Trophoblast cell (in vitro differentiated cells and primary cell): Measurements from ENCODE around the gene ABCF2.
A peak's percentile ranks its signal among the peaks of the same experiment; 100 is the strongest.

Experiments
- DNase-seq, 2 donors: peaks; one replicate each; pipeline ENCODE4 v3.0.0-alpha.2; 2016
- H2AFZ ChIP-seq: 2 replicates; pipeline ENCODE4 v1.6.1; 2013; ENCODE audit warnings: low read length, moderate library complexity, mild to moderate bottlenecking; ENCODE audit not compliant: insufficient read depth, poor library complexity
- H2AK5ac ChIP-seq: 2 replicates; pipeline ENCODE4 v1.6.1; 2013; ENCODE audit warnings: mild to moderate bottlenecking, low read length
- H2BK120ac ChIP-seq: 2 replicates; pipeline ENCODE4 v1.6.1; 2013; ENCODE audit warnings: low read length, mild to moderate bottlenecking, moderate library complexity; ENCODE audit not compliant: insufficient read depth, poor library complexity
- H2BK12ac ChIP-seq: 2 replicates; pipeline ENCODE4 v1.6.1; 2013; ENCODE audit warnings: mild to moderate bottlenecking, low read length, moderate library complexity
- H2BK5ac ChIP-seq: 2 replicates; pipeline ENCODE4 v1.6.1; 2013; ENCODE audit warnings: low read length, low read depth, moderate library complexity, mild to moderate bottlenecking; ENCODE audit not compliant: poor library complexity
- H3K14ac ChIP-seq: 2 replicates; pipeline ENCODE4 v1.6.1; 2013; ENCODE audit warnings: mild to moderate bottlenecking, low read length
- H3K18ac ChIP-seq: 2 replicates; pipeline ENCODE4 v1.6.1; 2013; ENCODE audit warnings: mild to moderate bottlenecking, low read length
- H3K23ac ChIP-seq: 2 replicates; pipeline ENCODE4 v1.6.1; 2013; ENCODE audit warnings: low read length
- H3K27ac ChIP-seq: 2 replicates; pipeline ENCODE4 v1.5.1; 2013; ENCODE audit warnings: low read depth, mild to moderate bottlenecking, inconsistent platforms, low read length, moderate library complexity
- H3K27me3 ChIP-seq: 2 replicates; pipeline ENCODE4 v1.6.1; 2013; ENCODE audit warnings: inconsistent platforms, mild to moderate bottlenecking, low read length, moderate library complexity; ENCODE audit not compliant: insufficient read depth
- H3K36me3 ChIP-seq, 2 experiments: 1 replicate in 1 of 2; 2 replicates in 1 of 2; pipeline ENCODE4 v1.6.1; 2013; ENCODE audit warnings: low read length in 2 of 2, mild to moderate bottlenecking in 2 of 2, moderate library complexity in 1 of 2; ENCODE audit not compliant: insufficient read depth in 2 of 2, control insufficient read depth in 1 of 2
- H3K4ac ChIP-seq: 2 replicates; pipeline ENCODE4 v1.6.1; 2013; ENCODE audit warnings: low read depth, mild to moderate bottlenecking, low read length, moderate library complexity
- H3K4me1 ChIP-seq, 2 experiments: 1 replicate in 1 of 2; 2 replicates in 1 of 2; pipeline ENCODE4 v1.6.1; 2013; ENCODE audit warnings: low read length in 2 of 2, mild to moderate bottlenecking in 2 of 2, moderate library complexity in 1 of 2; ENCODE audit not compliant: insufficient read depth in 2 of 2, control insufficient read depth in 1 of 2
- H3K4me2 ChIP-seq: 2 replicates; pipeline ENCODE4 v1.6.1; 2013; ENCODE audit warnings: inconsistent platforms, mild to moderate bottlenecking, low read length, moderate library complexity
- H3K4me3 ChIP-seq: 2 replicates; pipeline ENCODE4 v1.5.1; 2013; ENCODE audit warnings: mild to moderate bottlenecking, low read depth, low read length, inconsistent platforms
- H3K79me1 ChIP-seq: one replicate; pipeline ENCODE4 v1.6.1; 2013; ENCODE audit warnings: low read length
- H3K79me2 ChIP-seq: 2 replicates; pipeline ENCODE4 v1.6.1; 2013; ENCODE audit warnings: low read length, mild to moderate bottlenecking; ENCODE audit not compliant: control insufficient read depth, insufficient read depth, poor library complexity
- H3K9ac ChIP-seq: 2 replicates; pipeline ENCODE4 v1.6.1; 2013; ENCODE audit warnings: mild to moderate bottlenecking, low read length
- H3K9me3 ChIP-seq: 2 replicates; pipeline ENCODE4 v1.6.1; 2013; ENCODE audit warnings: low read depth, mild to moderate bottlenecking, control low read depth, inconsistent platforms, low read length; ENCODE audit not compliant: insufficient read depth
- H4K12ac ChIP-seq: 2 replicates; pipeline ENCODE4 v1.6.1; 2013; ENCODE audit warnings: low read depth, mild to moderate bottlenecking, low read length, moderate library complexity
- H4K8ac ChIP-seq: 2 replicates; pipeline ENCODE4 v1.6.1; 2013; ENCODE audit warnings: low read depth, mild to moderate bottlenecking, low read length, moderate library complexity
- H4K91ac ChIP-seq: one replicate; pipeline ENCODE4 v1.6.1; 2013; ENCODE audit warnings: low read depth, mild to moderate bottlenecking, low read length, moderate library complexity
- WGBS: extraction: QIAGEN DNeasy Blood & Tissue Kit; methylation state at CpG from one replicate; pipeline ENCODE4 v1.1.7; 2013; ENCODE audit warnings: missing lambda C conversion rate; ENCODE audit not compliant: insufficient read length, insufficient coverage; ENCODE audit errors: extremely low coverage; 5-methylcytosine and 5-hydroxymethylcytosine counted together

The ABCF2 gene

DNA sequence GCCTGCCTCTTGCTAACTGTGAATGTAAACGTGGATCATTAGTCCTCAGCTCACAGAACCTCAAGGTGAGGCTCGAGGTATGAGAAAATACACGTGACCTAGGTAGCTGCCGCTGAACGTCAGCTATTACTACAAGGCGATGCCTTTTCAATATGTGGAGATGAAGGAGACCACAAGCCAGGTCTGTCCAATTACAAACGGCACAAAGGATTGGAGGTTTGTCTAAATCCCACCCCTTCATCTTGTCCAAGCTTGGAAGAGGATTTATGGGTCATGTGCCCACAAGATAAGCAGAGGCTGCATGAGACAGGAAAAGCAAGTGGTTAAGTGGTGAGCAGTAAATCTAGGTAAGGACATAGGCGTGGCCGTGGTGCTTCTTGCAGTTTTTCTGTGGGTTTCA is 20.1 kb downstream of the ABCF2 start:
- Histone ChIP-seq H2AK5ac (no peak overlapping the region), H4K91ac (no peak overlapping the region), H3K9ac (no peak overlapping the region), H3K4ac (no peak overlapping the region), H4K8ac (no peak overlapping the region), H3K14ac (no peak overlapping the region), H3K4me1 (peaks cover 0 to 2% of the 10 kb centered on the region in 2 experiments), H4K12ac (no peak overlapping the region), H3K23ac (no peak overlapping the region), H3K27ac (no peak overlapping the region), H2BK12ac (no peak overlapping the region), H3K79me1 (no peaks in the 10 kb centered on the region), H3K4me2 (no peak overlapping the region), H3K79me2 (no peaks in the 10 kb centered on the region), H2BK5ac (no peak overlapping the region), H3K4me3 (no peak overlapping the region), H3K18ac (no peak overlapping the region), H3K36me3 (no peaks in the 10 kb centered on the region), H2AFZ (no peak overlapping the region), H3K9me3 (peaks cover 2% of the 10 kb centered on the region), H3K27me3 (no peaks in the 10 kb centered on the region), H2BK120ac (no peak overlapping the region)
- DNase-seq, result no peak
- WGBS, result no CpG with 5 or more reads among the region's 9 CpGs

DNA sequence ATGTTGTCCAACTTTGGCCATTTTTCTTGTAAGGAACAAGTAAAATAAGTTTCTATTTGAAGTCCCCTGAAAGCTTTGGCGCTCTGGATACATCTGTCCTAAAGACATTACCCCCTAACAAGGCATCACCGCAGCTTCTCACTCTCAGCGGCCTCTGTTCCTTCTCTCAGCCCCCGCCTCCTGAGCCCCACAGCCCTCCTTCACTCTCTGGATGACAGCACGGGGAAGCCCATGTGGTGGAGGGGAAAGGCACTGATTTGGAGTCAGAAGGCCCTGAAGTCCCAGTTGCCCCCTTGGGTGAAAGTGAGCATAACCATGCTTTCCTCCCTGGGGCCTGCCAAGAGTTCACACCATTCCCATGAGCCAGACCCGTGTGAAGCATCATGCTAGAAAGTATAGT is 21.3 kb downstream of the ABCF2 start:
- H3K36me3 ChIP-seq, result no peaks in the 10 kb centered on the region
- H2BK12ac ChIP-seq, result no peak overlapping the region
- H3K27ac ChIP-seq, result no peak overlapping the region
- no peak overlapping the region for H4K8ac ChIP-seq
- no peak overlapping the region for H3K4me2 ChIP-seq
- no peak overlapping the region for H3K4ac ChIP-seq
- no peaks in the 10 kb centered on the region for H3K27me3 ChIP-seq
- H3K4me3 ChIP-seq, result no peak overlapping the region
- no peak overlapping the region for H2AFZ ChIP-seq
- H4K91ac ChIP-seq, result no peak overlapping the region
- H2AK5ac ChIP-seq, result no peak overlapping the region
- no peak overlapping the region for H3K18ac ChIP-seq
- no peaks in the 10 kb centered on the region for H3K79me1 ChIP-seq
- H3K79me2 ChIP-seq, result no peaks in the 10 kb centered on the region
- no peak overlapping the region for H3K23ac ChIP-seq
- no peak for DNase-seq
- H3K4me1 ChIP-seq, result peaks cover 0 to 2% of the 10 kb centered on the region in 2 experiments
- no peak overlapping the region for H3K9ac ChIP-seq
- no peak overlapping the region for H2BK5ac ChIP-seq
- peaks cover 2% of the 10 kb centered on the region for H3K9me3 ChIP-seq
- H4K12ac ChIP-seq, result no peak overlapping the region
- no peak overlapping the region for H3K14ac ChIP-seq
- no CpG with 5 or more reads among the region's 6 CpGs for whole genome bisulfite sequencing
- H2BK120ac ChIP-seq, result no peak overlapping the region

DNA sequence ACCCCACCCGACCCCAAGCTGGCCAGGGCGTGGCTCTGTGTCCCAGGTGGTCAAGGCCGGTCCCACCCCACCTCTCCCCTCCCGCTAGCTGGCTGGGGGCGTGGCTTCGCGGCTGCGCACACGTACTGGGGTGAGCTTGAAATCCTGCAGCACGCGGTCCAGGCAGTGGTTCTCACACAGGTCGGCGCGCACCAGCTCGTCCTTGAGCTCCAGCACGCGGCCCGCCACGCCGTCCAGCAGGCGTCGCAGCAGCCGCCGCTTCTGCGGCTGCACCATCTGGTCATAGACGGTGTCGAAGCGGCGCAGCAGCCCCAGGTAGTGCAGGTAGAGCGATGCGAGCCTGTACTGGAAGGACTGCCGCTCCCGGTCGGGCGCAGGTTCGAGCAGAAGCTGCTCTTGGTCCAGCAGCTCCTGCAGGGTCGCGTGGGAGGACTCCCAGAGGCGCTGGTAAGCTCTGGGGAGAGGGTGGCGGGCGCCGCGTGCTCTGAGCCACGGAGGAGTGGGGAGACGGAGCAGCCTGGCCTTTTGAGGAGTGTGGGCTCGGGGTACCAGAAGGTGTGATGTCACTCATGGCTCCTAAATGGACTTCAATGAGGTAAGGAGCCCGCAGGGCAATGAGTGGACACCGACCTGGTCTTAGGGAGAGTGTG is 22.5 kb downstream of the ABCF2 start:
- Histone ChIP-seq H4K12ac (no peak overlapping the region), H2BK120ac (no peak overlapping the region), H3K23ac (no peak overlapping the region), H3K4me1 (peaks cover 3 to 5% of the 10 kb centered on the region in 2 experiments), H2AK5ac (no peak overlapping the region), H4K91ac (no peak overlapping the region), H3K9ac (no peak overlapping the region), H2BK12ac (no peak overlapping the region), H3K4me2 (no peak overlapping the region), H3K79me2 (no peaks in the 10 kb centered on the region), H3K4ac (no peak overlapping the region), H3K9me3 (peaks cover 2% of the 10 kb centered on the region), H2BK5ac (no peak overlapping the region), H2AFZ (no peak overlapping the region), H3K27ac (no peak overlapping the region), H3K4me3 (no peak overlapping the region), H3K36me3 (no peaks in the 10 kb centered on the region), H3K14ac (no peak overlapping the region), H3K79me1 (no peaks in the 10 kb centered on the region), H4K8ac (no peak overlapping the region), H3K18ac (no peak overlapping the region), H3K27me3 (no peaks in the 10 kb centered on the region)
- DNase-seq, result peak; percentile 23 to 61
- no CpG with 5 or more reads among the region's 48 CpGs for WGBS

DNA sequence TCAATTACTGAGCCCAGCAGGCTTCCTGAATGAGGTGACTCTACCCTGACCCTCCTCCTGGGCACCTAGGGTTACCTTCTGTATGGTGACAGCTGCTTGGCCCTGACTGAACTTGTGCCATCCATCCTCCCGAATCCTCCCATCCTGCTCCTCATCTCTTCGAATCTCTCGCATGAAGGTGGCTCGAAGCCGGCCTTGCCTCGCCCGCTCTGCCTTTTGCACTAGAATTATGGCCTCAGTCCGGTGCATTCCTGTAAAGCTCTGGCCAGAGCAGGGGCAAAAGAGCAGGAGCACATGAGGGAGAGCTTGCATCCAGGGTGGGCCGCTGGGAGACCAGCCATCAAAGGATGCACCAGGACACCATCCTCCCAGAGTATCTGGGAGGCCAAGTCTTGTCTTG is 24.2 kb downstream of the ABCF2 start:
- no peak overlapping the region for H2BK120ac ChIP-seq
- no peak overlapping the region for H3K4me2 ChIP-seq
- H3K23ac ChIP-seq, result no peak overlapping the region
- no peak overlapping the region for H2AK5ac ChIP-seq
- H3K4me1 ChIP-seq, result peaks cover 4 to 7% of the 10 kb centered on the region in 2 experiments
- no peak overlapping the region for H2AFZ ChIP-seq
- DNase-seq, result no peak
- no peak overlapping the region for H3K18ac ChIP-seq
- no peak overlapping the region for H4K91ac ChIP-seq
- no peak overlapping the region for H3K4ac ChIP-seq
- no peak overlapping the region for H3K9ac ChIP-seq
- no CpG with 5 or more reads among the region's 9 CpGs for whole genome bisulfite sequencing
- no peak overlapping the region for H3K27ac ChIP-seq
- no peak overlapping the region for H4K8ac ChIP-seq
- H4K12ac ChIP-seq, result no peak overlapping the region
- H3K79me1 ChIP-seq, result no peaks in the 10 kb centered on the region
- no peaks in the 10 kb centered on the region for H3K36me3 ChIP-seq
- peaks cover 4% of the 10 kb centered on the region for H3K9me3 ChIP-seq
- H3K27me3 ChIP-seq, result no peaks in the 10 kb centered on the region
- H2BK12ac ChIP-seq, result no peak overlapping the region
- H3K79me2 ChIP-seq, result no peaks in the 10 kb centered on the region
- H3K4me3 ChIP-seq, result no peak overlapping the region
- no peak overlapping the region for H3K14ac ChIP-seq
- no peak overlapping the region for H2BK5ac ChIP-seq
